HepG2 (cell line): ENCODE results near the gene PTPN18. TPM values are rescaled to one million over a fixed set of nuclear protein-coding genes. Genes with fewer than 3 reads are reported as not detected.
A peak's percentile ranks its signal among the peaks of the same experiment; 100 is the strongest.

Experiments
- FOXK1 ChIP-seq: sonication (generic); formaldehyde crosslinking; IDR thresholded peaks from 2 replicates; pipeline ENCODE4 v1.4.0; 2020; ENCODE audit warnings: low read depth, missing genetic modification reagents, borderline replicate concordance
- HHEX ChIP-seq: IDR thresholded peaks from 2 replicates; pipeline ENCODE4 v1.6.1; 2016; ENCODE audit warnings: control low read depth
- HNRNPH1 ChIP-seq: fragments of 200-400 bp; formaldehyde crosslinking; optimal IDR thresholded peaks from 2 replicates; pipeline ENCODE3; 2017; ENCODE audit warnings: mild to moderate bottlenecking, low read depth, low read length
- HOMEZ ChIP-seq: IDR thresholded peaks from 2 replicates; pipeline ENCODE4 v1.6.1; 2016; ENCODE audit warnings: low read depth
- IRF2 ChIP-seq: IDR thresholded peaks from 2 replicates; pipeline ENCODE4 v1.6.1; 2018; ENCODE audit warnings: missing genetic modification reagents, missing compliant biosample characterization
- JUNB ChIP-seq: sonication (generic); formaldehyde crosslinking; IDR thresholded peaks from 2 replicates; pipeline ENCODE4 v1.8.0; 2022; ENCODE audit warnings: missing genetic modification reagents, mild to moderate bottlenecking, borderline replicate concordance
- MXD3 ChIP-seq: IDR thresholded peaks from 2 replicates; pipeline ENCODE4 v1.6.1; 2016; ENCODE audit warnings: mild to moderate bottlenecking, missing biosample characterization, missing genetic modification reagents
- NR0B2 ChIP-seq: sonication (generic); formaldehyde crosslinking; IDR thresholded peaks from 2 replicates; pipeline ENCODE4 v1.4.0; 2020; ENCODE audit warnings: mild to moderate bottlenecking, missing genetic modification reagents
- PHF21A ChIP-seq: sonication (generic); formaldehyde crosslinking; IDR thresholded peaks from 2 replicates; pipeline ENCODE4 v1.5.0; 2020; ENCODE audit warnings: mild to moderate bottlenecking, missing genetic modification reagents
- SAP130 ChIP-seq: IDR thresholded peaks from 2 replicates; pipeline ENCODE4 v1.6.1; 2016; ENCODE audit warnings: low read depth
- SP5 ChIP-seq: IDR thresholded peaks from 2 replicates; pipeline ENCODE4 v1.6.1; 2016; ENCODE audit warnings: low read depth, borderline replicate concordance
- TAF1 ChIP-seq: sonication (generic); formaldehyde crosslinking; IDR thresholded peaks from 2 replicates; pipeline ENCODE4 v1.4.0; 2020; ENCODE audit warnings: missing genetic modification reagents
- ZBTB4 ChIP-seq: sonication (generic); formaldehyde crosslinking; IDR thresholded peaks from 2 replicates; pipeline ENCODE4 v1.4.0; 2020; ENCODE audit warnings: missing genetic modification reagents, mild to moderate bottlenecking, borderline replicate concordance
- ZGPAT ChIP-seq: IDR thresholded peaks from 2 replicates; pipeline ENCODE4 v1.6.1; 2016; ENCODE audit warnings: mild to moderate bottlenecking
- ZMYM4 ChIP-seq: sonication (generic); formaldehyde crosslinking; IDR thresholded peaks from 2 replicates; pipeline ENCODE4 v1.8.1; 2023; ENCODE audit warnings: mild to moderate bottlenecking, missing genetic modification reagents
- ZNF124 ChIP-seq: sonication (generic); formaldehyde crosslinking; IDR thresholded peaks from 2 replicates; pipeline ENCODE4 v1.4.0; 2020; ENCODE audit warnings: missing genetic modification reagents
- ZNF17 ChIP-seq: sonication (generic); formaldehyde crosslinking; IDR thresholded peaks from 2 replicates; pipeline ENCODE4 v1.5.0; 2020; ENCODE audit warnings: mild to moderate bottlenecking, missing genetic modification reagents
- ZNF274 ChIP-seq: sonication (generic); formaldehyde crosslinking; IDR thresholded peaks from 2 replicates; pipeline ENCODE4 v1.5.1; 2020; ENCODE audit warnings: mild to moderate bottlenecking, missing genetic modification reagents
- ZNF564 ChIP-seq: sonication (generic); formaldehyde crosslinking; IDR thresholded peaks from 2 replicates; pipeline ENCODE4 v1.8.1; 2023; ENCODE audit warnings: mild to moderate bottlenecking, missing genetic modification reagents
- ZNF781 ChIP-seq: sonication (generic); formaldehyde crosslinking; IDR thresholded peaks from 2 replicates; pipeline ENCODE4 v1.5.1; 2020; ENCODE audit warnings: borderline replicate concordance, mild to moderate bottlenecking, missing genetic modification reagents; ENCODE audit errors: not compliant biosample characterization
- ZXDC ChIP-seq: sonication (generic); formaldehyde crosslinking; IDR thresholded peaks from 2 replicates; pipeline ENCODE4 v1.5.0; 2020; ENCODE audit warnings: mild to moderate bottlenecking, missing genetic modification reagents
- polyA plus RNA-seq, 8 experiments: library from polyadenylated mRNA; depleted of rRNA in 3 of 8; stranded (reverse) in 7 of 8; unstranded in 1 of 8; fragments of >200 nt; fragmentation: Illumina TruSeq in 4 of 8; extraction: Trizol in 4 of 8; gene quantifications; 2 replicates each; pipeline versions ENCODE4 v1.2.1 to v1.2.3, GENCODE V29; 2011 to 2016; ENCODE audit warnings: low read depth in 4 of 8, missing spikeins in 1 of 8, mixed read lengths in 1 of 8; ENCODE audit not compliant: insufficient read depth in 1 of 8
- total RNA-seq, 5 experiments: library from RNA; depleted of rRNA; stranded (reverse); fragments of >200 nt; fragmentation: Illumina TruSeq; extraction: Trizol; gene quantifications; 2 replicates each; pipeline ENCODE4 v1.2.3, GENCODE V29; 2016; ENCODE audit warnings: low read depth in 1 of 5

PTPN18 gene
- total and polyA plus RNA-seq, 2 of the 13 experiments (the other 11 are each of a cell fraction or from before 2014, with no cell fraction given), result 14.8 to 39.6 TPM

- no peak for TF ChIP-seq JUNB (CRISPR knock-in tag)
- peak; percentile 79 for TF ChIP-seq TAF1
- TF ChIP-seq ZNF274 (CRISPR knock-in tag), result no peak
- TF ChIP-seq HHEX (CRISPR knock-in tag), result no peak
- peak; percentile 21; the same call in 1 of the 2 replicates for TF ChIP-seq SP5 (CRISPR knock-in tag)
- 0 out of 2 replicates have a peak, but pooled peaks have one; percentile 52 for TF ChIP-seq ZNF124 (CRISPR knock-in tag)
- TF ChIP-seq MXD3, result no peak; the same call in 1 of the 2 replicates
- no peak for TF ChIP-seq ZGPAT (CRISPR knock-in tag)
- TF ChIP-seq ZBTB4 (CRISPR knock-in tag), result no peak; the same call in 1 of the 2 replicates
- no peak for TF ChIP-seq ZNF17
- TF ChIP-seq ZNF564, result no peak
- no peak for TF ChIP-seq FOXK1
- TF ChIP-seq ZXDC (CRISPR knock-in tag), result no peak
- TF ChIP-seq ZMYM4 (CRISPR knock-in tag), result no peak
- TF ChIP-seq HNRNPH1, result no peak
- TF ChIP-seq SAP130 (CRISPR knock-in tag), result peak; percentile 82
- TF ChIP-seq HOMEZ (CRISPR knock-in tag), result no peak
- TF ChIP-seq IRF2, result peak; percentile 10; the same call in 1 of the 2 replicates
- no peak for TF ChIP-seq PHF21A (CRISPR knock-in tag)
- no peak for TF ChIP-seq ZNF781
- no peak for TF ChIP-seq NR0B2 (CRISPR knock-in tag)
These were observed 13.8 kb upstream of the PTPN18 start (continued) for GRCh38 chr2:130342020-130342532.
